ENCODE results near the gene C1QTNF12.

DNA sequence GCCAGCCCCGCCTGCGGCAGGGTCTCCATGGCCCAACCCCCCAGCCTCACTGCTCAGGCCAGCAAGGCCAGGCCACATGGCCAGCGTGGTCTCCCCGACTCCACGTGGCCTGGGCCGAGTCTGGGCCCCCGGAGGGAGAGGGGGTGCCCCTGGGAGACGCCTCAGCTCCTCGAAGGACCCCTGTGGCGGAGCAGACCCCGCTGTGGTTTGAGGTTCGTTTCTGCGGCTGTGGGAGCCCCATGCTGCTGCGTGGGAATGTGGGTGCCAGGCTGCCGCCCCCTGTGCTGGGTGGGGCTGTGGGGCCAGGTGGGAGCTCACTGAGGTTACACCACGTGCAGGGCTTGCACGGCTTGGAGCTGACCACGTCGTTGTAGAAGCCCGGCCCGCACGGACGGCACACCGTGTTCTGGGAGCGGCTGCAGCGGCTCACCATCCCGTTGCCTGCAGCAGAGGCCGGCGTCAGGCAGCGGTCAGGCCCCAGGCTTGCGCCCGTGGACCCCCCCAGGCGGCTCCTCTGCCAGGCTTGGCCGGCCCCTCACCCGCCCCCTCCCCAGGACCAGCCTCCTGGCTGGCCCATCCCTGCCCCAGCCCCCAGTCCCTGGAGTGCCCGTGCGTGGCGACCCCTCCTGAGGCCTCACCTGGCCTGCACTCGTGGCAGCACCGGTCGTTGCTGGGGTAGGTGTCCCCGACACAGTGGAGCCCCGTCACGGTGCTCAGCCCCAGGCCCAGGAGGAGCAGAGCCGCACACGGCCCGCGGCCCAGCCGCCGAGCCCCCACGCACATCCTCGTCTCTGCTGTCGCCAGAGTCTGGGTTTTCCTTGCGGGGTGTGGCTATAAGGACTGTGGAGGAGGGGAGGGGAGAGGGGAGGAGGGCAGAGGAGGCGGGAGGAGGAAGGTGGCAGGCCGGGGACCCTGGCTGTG is 32.9 kb downstream of the C1QTNF12 start, which contains the start of gene TNFRSF4:
- TF ChIP-seq CTCF (conservative IDR thresholded peaks at IDR 0.05; ENCODE audit: low read depth in 2 of 2) (no peak), POLR2AphosphoS5 (IDR thresholded peaks at IDR 0.05; ENCODE audit: low read depth) (no peak), CREB1 (CRISPR knock-in tag; IDR thresholded peaks at IDR 0.05; ENCODE audit: low read depth) (no peak), EZH2 (IDR thresholded peaks at IDR 0.05; ENCODE audit: low read depth, unreplicated experiment) (no peak), EZH2phosphoT487 (IDR thresholded peaks at IDR 0.05; ENCODE audit: unreplicated experiment) (no peak)
- TF ChIP-seq, protein P1, sequence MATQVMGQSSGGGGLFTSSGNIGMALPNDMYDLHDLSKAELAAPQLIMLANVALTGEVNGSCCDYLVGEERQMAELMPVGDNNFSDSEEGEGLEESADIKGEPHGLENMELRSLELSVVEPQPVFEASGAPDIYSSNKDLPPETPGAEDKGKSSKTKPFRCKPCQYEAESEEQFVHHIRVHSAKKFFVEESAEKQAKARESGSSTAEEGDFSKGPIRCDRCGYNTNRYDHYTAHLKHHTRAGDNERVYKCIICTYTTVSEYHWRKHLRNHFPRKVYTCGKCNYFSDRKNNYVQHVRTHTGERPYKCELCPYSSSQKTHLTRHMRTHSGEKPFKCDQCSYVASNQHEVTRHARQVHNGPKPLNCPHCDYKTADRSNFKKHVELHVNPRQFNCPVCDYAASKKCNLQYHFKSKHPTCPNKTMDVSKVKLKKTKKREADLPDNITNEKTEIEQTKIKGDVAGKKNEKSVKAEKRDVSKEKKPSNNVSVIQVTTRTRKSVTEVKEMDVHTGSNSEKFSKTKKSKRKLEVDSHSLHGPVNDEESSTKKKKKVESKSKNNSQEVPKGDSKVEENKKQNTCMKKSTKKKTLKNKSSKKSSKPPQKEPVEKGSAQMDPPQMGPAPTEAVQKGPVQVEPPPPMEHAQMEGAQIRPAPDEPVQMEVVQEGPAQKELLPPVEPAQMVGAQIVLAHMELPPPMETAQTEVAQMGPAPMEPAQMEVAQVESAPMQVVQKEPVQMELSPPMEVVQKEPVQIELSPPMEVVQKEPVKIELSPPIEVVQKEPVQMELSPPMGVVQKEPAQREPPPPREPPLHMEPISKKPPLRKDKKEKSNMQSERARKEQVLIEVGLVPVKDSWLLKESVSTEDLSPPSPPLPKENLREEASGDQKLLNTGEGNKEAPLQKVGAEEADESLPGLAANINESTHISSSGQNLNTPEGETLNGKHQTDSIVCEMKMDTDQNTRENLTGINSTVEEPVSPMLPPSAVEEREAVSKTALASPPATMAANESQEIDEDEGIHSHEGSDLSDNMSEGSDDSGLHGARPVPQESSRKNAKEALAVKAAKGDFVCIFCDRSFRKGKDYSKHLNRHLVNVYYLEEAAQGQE (IDR thresholded peaks at IDR 0.05; ENCODE audit: unreplicated experiment): no peak
